Panc1 (cell line): ENCODE data around the gene RNU5D-1. TPM values are rescaled to one million over a fixed set of nuclear protein-coding genes. Genes with fewer than 3 reads are reported as not detected.

ENCODE experiments used
- ATAC-seq: fragments of 200-7000 bp; cut with Tn5 transposase; 2 replicates; pipeline ENCODE4 v1.9.1; 2020; ENCODE audit warnings: mild to moderate bottlenecking, moderate library complexity
- BruUV-seq: library from RNA; stranded (reverse); fragments of 400-500 nt; replicated peaks from 2 replicates; lab custom pipeline; 2021; lab: Mats Ljungman, UMichigan
- CTCF ChIA-PET: fragments of 300-600 bp; sonication (Branson Sonifier 250); formaldehyde crosslinking; loops from one replicate; lab custom pipeline; 2022; ENCODE audit warnings: antibody characterized with exemption; lab: Charles Lee
- POLR2A ChIA-PET: fragments of 300-600 bp; sonication (Branson Sonifier 250); formaldehyde crosslinking; loops from one replicate; lab custom pipeline; 2022; ENCODE audit warnings: antibody characterized with exemption; lab: Charles Lee
- DNase-seq: peaks from one replicate; pipeline ENCODE4 v3.0.0-alpha.2; 2010; ENCODE audit warnings: low read depth, low spot score
- H3K27ac ChIP-seq: 2 replicates; pipeline ENCODE4 v1.5.1; 2011; ENCODE audit warnings: mild to moderate bottlenecking, low read length, inconsistent platforms
- H3K27me3 ChIP-seq: fragments of 200-500 bp; sonication (Bioruptor generic); 2 replicates; pipeline ENCODE4 v1.6.0; 2014; ENCODE audit warnings: low read length, inconsistent platforms; ENCODE audit not compliant: control insufficient read depth, insufficient read depth
- H3K36me3 ChIP-seq: fragments of 200-500 bp; sonication (Bioruptor generic); 2 replicates; pipeline ENCODE4 v1.5.1; 2014; ENCODE audit warnings: inconsistent platforms, mild to moderate bottlenecking, low read length, moderate library complexity; ENCODE audit not compliant: control insufficient read depth, insufficient read depth
- H3K4me1 ChIP-seq: 2 replicates; pipeline ENCODE4 v1.5.1; 2011; ENCODE audit warnings: inconsistent platforms, mild to moderate bottlenecking, low read length, moderate library complexity; ENCODE audit not compliant: control insufficient read depth, insufficient read depth
- H3K4me3 ChIP-seq, 2 experiments: 2 replicates each; pipeline ENCODE4 v1.5.1; 2011 to 2012; ENCODE audit warnings: low read depth in 2 of 2, low read length in 2 of 2, mild to moderate bottlenecking in 2 of 2, inconsistent platforms in 1 of 2, moderate library complexity in 1 of 2
- H3K9me3 ChIP-seq: fragments of 200-500 bp; sonication (Bioruptor generic); 2 replicates; pipeline ENCODE4 v1.5.1; 2014; ENCODE audit warnings: low read depth, mild to moderate bottlenecking, inconsistent platforms, low read length, moderate library complexity; ENCODE audit not compliant: control insufficient read depth, insufficient read depth
- POLR2AphosphoS5 ChIP-seq: IDR thresholded peaks from 2 replicates; pipeline ENCODE4 v1.6.1; 2012; ENCODE audit warnings: mild to moderate bottlenecking, low read depth, low read length, moderate library complexity
- SIN3A ChIP-seq: IDR thresholded peaks from 2 replicates; pipeline ENCODE4 v1.6.1; 2012; ENCODE audit warnings: low read depth, mild to moderate bottlenecking, low read length, moderate library complexity, borderline replicate concordance; ENCODE audit not compliant: insufficient read depth
- TCF7L2 ChIP-seq: IDR thresholded peaks from 2 replicates; pipeline ENCODE4 v1.6.1; 2011; ENCODE audit warnings: mild to moderate bottlenecking, low read depth, low read length, inconsistent platforms
- in situ Hi-C: cut with HindIII; loops from 2 replicates; pipeline ENCODE4 v1.10.0; 2016; ENCODE audit warnings: low sequenced_read_pairs, low pct_unique_long_range_greater_than_20kb
- intact Hi-C: fragments of 100-400 bp; cut with micrococcal nuclease; formaldehyde crosslinking; loops from one replicate; pipeline ENCODE4 v1.10.0; 2022; ENCODE audit not compliant: unreplicated experiment
- total RNA-seq: library from RNA; stranded (reverse); gene quantifications from one replicate; pipeline ENCODE4 v1.2.1, GENCODE V29; 2021; ENCODE audit not compliant: unreplicated experiment
- TF ChIP-seq, protein P1 (sequence below): fragments of 450-650 bp; IDR thresholded peaks from 2 replicates; pipeline ENCODE4 v1.5.1; 2017; ENCODE audit warnings: mild to moderate bottlenecking
- TF ChIP-seq, protein P2 (sequence below), 2 experiments: IDR thresholded peaks; 2 replicates each; pipeline ENCODE4 v1.6.1; 2011 to 2012; ENCODE audit warnings: low read depth in 2 of 2, control low read depth in 1 of 2, low read length in 1 of 2, mild to moderate bottlenecking in 1 of 2, moderate library complexity in 1 of 2; ENCODE audit not compliant: insufficient read depth in 1 of 2

The RNU5D-1 gene
- total RNA-seq, 1 experiment from 2014 or later, result not detected

DNA sequence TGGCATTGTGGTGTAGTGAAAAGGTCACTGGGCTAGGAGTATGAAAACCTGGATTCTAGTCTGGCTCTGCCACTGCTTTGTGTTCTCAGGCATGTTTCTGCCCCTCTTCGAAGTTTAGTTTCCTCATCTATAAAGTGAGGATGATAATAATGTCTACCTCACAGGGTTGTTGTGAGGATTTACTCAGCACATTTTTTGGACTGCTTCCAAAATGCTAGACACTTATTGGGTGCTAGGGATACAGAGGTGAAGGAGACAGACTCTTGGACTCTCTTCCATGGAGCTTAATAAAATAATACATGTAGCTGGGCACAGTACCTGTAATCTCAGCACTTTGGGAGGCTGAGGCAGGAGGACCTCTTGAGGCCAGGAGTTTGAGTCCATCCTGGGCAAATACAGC is 12.2 kb upstream of the RNU5D-1 start:
- POLR2A ChIA-PET, result no interaction called here
- TF ChIP-seq POLR2AphosphoS5 (no peak), SIN3A (no peak), TCF7L2 (no peak)
- TF ChIP-seq, protein P1, sequence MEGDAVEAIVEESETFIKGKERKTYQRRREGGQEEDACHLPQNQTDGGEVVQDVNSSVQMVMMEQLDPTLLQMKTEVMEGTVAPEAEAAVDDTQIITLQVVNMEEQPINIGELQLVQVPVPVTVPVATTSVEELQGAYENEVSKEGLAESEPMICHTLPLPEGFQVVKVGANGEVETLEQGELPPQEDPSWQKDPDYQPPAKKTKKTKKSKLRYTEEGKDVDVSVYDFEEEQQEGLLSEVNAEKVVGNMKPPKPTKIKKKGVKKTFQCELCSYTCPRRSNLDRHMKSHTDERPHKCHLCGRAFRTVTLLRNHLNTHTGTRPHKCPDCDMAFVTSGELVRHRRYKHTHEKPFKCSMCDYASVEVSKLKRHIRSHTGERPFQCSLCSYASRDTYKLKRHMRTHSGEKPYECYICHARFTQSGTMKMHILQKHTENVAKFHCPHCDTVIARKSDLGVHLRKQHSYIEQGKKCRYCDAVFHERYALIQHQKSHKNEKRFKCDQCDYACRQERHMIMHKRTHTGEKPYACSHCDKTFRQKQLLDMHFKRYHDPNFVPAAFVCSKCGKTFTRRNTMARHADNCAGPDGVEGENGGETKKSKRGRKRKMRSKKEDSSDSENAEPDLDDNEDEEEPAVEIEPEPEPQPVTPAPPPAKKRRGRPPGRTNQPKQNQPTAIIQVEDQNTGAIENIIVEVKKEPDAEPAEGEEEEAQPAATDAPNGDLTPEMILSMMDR, result no peak
- TF ChIP-seq, protein P2, sequence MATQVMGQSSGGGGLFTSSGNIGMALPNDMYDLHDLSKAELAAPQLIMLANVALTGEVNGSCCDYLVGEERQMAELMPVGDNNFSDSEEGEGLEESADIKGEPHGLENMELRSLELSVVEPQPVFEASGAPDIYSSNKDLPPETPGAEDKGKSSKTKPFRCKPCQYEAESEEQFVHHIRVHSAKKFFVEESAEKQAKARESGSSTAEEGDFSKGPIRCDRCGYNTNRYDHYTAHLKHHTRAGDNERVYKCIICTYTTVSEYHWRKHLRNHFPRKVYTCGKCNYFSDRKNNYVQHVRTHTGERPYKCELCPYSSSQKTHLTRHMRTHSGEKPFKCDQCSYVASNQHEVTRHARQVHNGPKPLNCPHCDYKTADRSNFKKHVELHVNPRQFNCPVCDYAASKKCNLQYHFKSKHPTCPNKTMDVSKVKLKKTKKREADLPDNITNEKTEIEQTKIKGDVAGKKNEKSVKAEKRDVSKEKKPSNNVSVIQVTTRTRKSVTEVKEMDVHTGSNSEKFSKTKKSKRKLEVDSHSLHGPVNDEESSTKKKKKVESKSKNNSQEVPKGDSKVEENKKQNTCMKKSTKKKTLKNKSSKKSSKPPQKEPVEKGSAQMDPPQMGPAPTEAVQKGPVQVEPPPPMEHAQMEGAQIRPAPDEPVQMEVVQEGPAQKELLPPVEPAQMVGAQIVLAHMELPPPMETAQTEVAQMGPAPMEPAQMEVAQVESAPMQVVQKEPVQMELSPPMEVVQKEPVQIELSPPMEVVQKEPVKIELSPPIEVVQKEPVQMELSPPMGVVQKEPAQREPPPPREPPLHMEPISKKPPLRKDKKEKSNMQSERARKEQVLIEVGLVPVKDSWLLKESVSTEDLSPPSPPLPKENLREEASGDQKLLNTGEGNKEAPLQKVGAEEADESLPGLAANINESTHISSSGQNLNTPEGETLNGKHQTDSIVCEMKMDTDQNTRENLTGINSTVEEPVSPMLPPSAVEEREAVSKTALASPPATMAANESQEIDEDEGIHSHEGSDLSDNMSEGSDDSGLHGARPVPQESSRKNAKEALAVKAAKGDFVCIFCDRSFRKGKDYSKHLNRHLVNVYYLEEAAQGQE (IDR thresholded peaks at IDR 0.05; ENCODE audit: insufficient read depth in 1 of 2, low read depth in 2 of 2, low read length in 1 of 2), result no peak
- no peaks in the 10 kb centered on the region for H3K9me3 ChIP-seq
- H3K4me1 ChIP-seq, result peaks cover 7% of the 10 kb centered on the region; the same call in 1 of the 2 replicates
- 0 out of 2 replicates have a peak, but pooled peaks cover 2% of the 10 kb centered on the region for H3K36me3 ChIP-seq
- no peaks in the 10 kb centered on the region for H3K27me3 ChIP-seq
- no peak overlapping the region for H3K4me3 ChIP-seq
- BruUV-seq, result no TSS peak
- intact Hi-C loops (no loop called here), in situ Hi-C loops (no loop called here)
- DNase-seq (no peak), ATAC-seq (no peak)
- peak overlapping the region; percentile 29; the same call in 1 of the 2 replicates for H3K27ac ChIP-seq
- CTCF ChIA-PET, result interaction anchor here (0.6 to 0.8 kb wide), 2 partner anchors 12 to 37 kb away, joined by 5 read pairs; no protein-coding TSS in a partner anchor

DNA sequence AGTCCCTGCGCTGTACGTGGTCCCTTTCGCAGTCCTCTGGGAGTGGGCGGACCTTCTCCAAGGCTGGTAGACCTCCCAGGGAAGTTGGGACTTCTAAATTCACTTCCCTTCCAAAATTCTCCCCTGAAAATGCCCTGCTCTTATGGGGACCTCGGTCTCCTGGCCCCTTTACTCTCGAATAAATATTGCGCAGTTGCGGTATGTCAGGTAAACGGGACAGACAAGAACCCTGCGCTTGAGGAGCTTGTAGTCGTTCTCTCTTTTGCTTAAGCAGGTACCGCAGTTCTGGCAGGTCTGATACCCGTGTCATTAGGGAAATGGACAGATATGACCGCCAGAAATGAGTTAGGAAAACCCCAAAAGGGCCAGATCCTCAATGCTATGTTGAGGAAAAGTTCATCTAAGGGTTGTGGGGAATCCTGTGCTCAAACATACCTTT is 9.2 kb upstream of the RNU5D-1 start:
- Histone ChIP-seq H3K36me3 (no peaks in the 10 kb centered on the region), H3K4me3 (peak overlapping the region; percentile 80 to 93), H3K9me3 (no peaks in the 10 kb centered on the region), H3K27ac (peak overlapping the region; percentile 95), H3K4me1 (peaks cover 7% of the 10 kb centered on the region; the same call in 1 of the 2 replicates), H3K27me3 (no peaks in the 10 kb centered on the region)
- ChIA-PET POLR2A (interaction anchor here (1.1 kb wide), 1 partner anchor 9 kb away, joined by 3 read pairs; no protein-coding TSS in a partner anchor), CTCF (no interaction called here)
- in situ Hi-C loops, result no loop called here
- ATAC-seq, result no peak; the same call in none of the 2 replicates
- BruUV-seq, result TSS peak; percentile 96
- DNase-seq, result no peak
- TF ChIP-seq, protein P2 (IDR thresholded peaks at IDR 0.05; ENCODE audit: insufficient read depth in 1 of 2, low read depth in 2 of 2, low read length in 1 of 2), result no peak
- no peak for TF ChIP-seq SIN3A
- TF ChIP-seq TCF7L2, result no peak
- TF ChIP-seq, protein P1, result no peak
- no peak for TF ChIP-seq POLR2AphosphoS5
- intact Hi-C loops, result no loop called here
